ENCODE results near the gene AKAP3.

Gene AKAP3

GRCh38 chr12:4643747-4644146 is 5.1 kb downstream of the AKAP3 start:
- H3K27me3 ChIP-seq (ENCODE audit: control insufficient read depth, low read length), result peaks cover 3% of the 10 kb centered on the region; the same call in 1 of the 2 replicates
- TF ChIP-seq CTCF (IDR thresholded peaks at IDR 0.05; ENCODE audit: low read depth, low read length, poor library complexity, severe bottlenecking), result no peak
- TF ChIP-seq EZH2phosphoT487 (IDR thresholded peaks at IDR 0.05; ENCODE audit: borderline replicate concordance, low read length), result no peak

GRCh38 chr12:4630262-4630661 is 18.6 kb downstream of the AKAP3 start:
- Histone ChIP-seq H3K27me3 (ENCODE audit: control insufficient read depth, low read length) (peaks cover 10% of the 10 kb centered on the region), H3K36me3 (ENCODE audit: control insufficient read depth, low read length) (no peaks in the 10 kb centered on the region), H3K4me3 (ENCODE audit: low read length) (no peak overlapping the region), H3K9me2 (replicated peaks; ENCODE audit: control insufficient read depth, low read length) (no peaks in the 10 kb centered on the region), H3K27ac (ENCODE audit: low read depth, low read length) (no peak overlapping the region), H3K4me2 (ENCODE audit: low read length) (no peak overlapping the region), H4K20me1 (ENCODE audit: control insufficient read depth, insufficient read depth, low read depth, low read length) (no peaks in the 10 kb centered on the region), H3F3A (ENCODE audit: control insufficient read depth, insufficient read depth) (no peaks in the 10 kb centered on the region), H3K79me2 (ENCODE audit: control insufficient read depth, low read length) (no peaks in the 10 kb centered on the region), H3K9me3 (ENCODE audit: control insufficient read depth, insufficient read depth, low read length) (no peaks in the 10 kb centered on the region), H3K4me1 (ENCODE audit: control insufficient read depth, low read length) (no peaks in the 10 kb centered on the region)
- TF ChIP-seq EZH2phosphoT487 (IDR thresholded peaks at IDR 0.05; ENCODE audit: borderline replicate concordance, low read length), result no peak
- TF ChIP-seq CTCF (IDR thresholded peaks at IDR 0.05; ENCODE audit: low read depth, low read length, poor library complexity, severe bottlenecking), result no peak

More at GRCh38 chr12:4643747-4644146, 5.1 kb downstream of the AKAP3 start:
- Histone ChIP-seq H3F3A (ENCODE audit: control insufficient read depth, insufficient read depth) (no peaks in the 10 kb centered on the region), H3K4me2 (ENCODE audit: low read length) (no peak overlapping the region), H3K4me1 (ENCODE audit: control insufficient read depth, low read length) (peaks cover 10% of the 10 kb centered on the region), H3K36me3 (ENCODE audit: control insufficient read depth, low read length) (no peaks in the 10 kb centered on the region), H3K27ac (ENCODE audit: low read depth, low read length) (no peak overlapping the region), H3K4me3 (ENCODE audit: low read length) (no peak overlapping the region), H3K9me3 (ENCODE audit: control insufficient read depth, insufficient read depth, low read length) (no peaks in the 10 kb centered on the region), H4K20me1 (ENCODE audit: control insufficient read depth, insufficient read depth, low read depth, low read length) (no peaks in the 10 kb centered on the region), H3K79me2 (ENCODE audit: control insufficient read depth, low read length) (peaks cover 8% of the 10 kb centered on the region), H3K9me2 (replicated peaks; ENCODE audit: control insufficient read depth, low read length) (no peaks in the 10 kb centered on the region)

- Histone ChIP-seq H3K4me1 (ENCODE audit: control insufficient read depth, low read length) (no peaks in the 10 kb centered on the region), H3K79me2 (ENCODE audit: control insufficient read depth, low read length) (no peaks in the 10 kb centered on the region), H4K20me1 (ENCODE audit: control insufficient read depth, insufficient read depth, low read depth, low read length) (no peaks in the 10 kb centered on the region), H3F3A (ENCODE audit: control insufficient read depth, insufficient read depth) (no peaks in the 10 kb centered on the region), H3K36me3 (ENCODE audit: control insufficient read depth, low read length) (no peaks in the 10 kb centered on the region), H3K9me2 (replicated peaks; ENCODE audit: control insufficient read depth, low read length) (no peaks in the 10 kb centered on the region), H3K9me3 (ENCODE audit: control insufficient read depth, insufficient read depth, low read length) (no peaks in the 10 kb centered on the region), H3K27me3 (ENCODE audit: control insufficient read depth, low read length) (peaks cover 10% of the 10 kb centered on the region), H3K27ac (ENCODE audit: low read depth, low read length) (no peak overlapping the region), H3K4me3 (ENCODE audit: low read length) (no peak overlapping the region), H3K4me2 (ENCODE audit: low read length) (no peak overlapping the region)
- no peak for TF ChIP-seq CTCF (IDR thresholded peaks at IDR 0.05; ENCODE audit: low read depth, low read length, poor library complexity, severe bottlenecking)
- TF ChIP-seq EZH2phosphoT487 (IDR thresholded peaks at IDR 0.05; ENCODE audit: borderline replicate concordance, low read length), result no peak
Measured at GRCh38 chr12:4628406-4628805, 20.4 kb downstream of the AKAP3 start.

All from DOHH2 (cell line).